Esophagus mucosa (tissue), 1 donor: ENCODE data around the gene COLGALT1. TPM values are rescaled to one million over a fixed set of nuclear protein-coding genes. Genes with fewer than 3 reads are reported as not detected.
"Not testable (repeated sequence)": the region's sequence is repeated elsewhere in the genome, so short reads cannot be mapped to it uniquely, and the experiment has no call there.

Experiments
- ATAC-seq: fragments of 200-7000 bp; cut with Tn5 transposase; one replicate; pipeline ENCODE4 v1.9.1; 2020
- total RNA-seq: library from RNA; stranded (reverse); gene quantifications from one replicate; pipeline ENCODE4 v1.2.4, GENCODE V29; 2023
- donor health status: DM: yes; HTN: yes; CAD: no.

The COLGALT1 gene
- 28.5 TPM for total RNA-seq

DNA sequence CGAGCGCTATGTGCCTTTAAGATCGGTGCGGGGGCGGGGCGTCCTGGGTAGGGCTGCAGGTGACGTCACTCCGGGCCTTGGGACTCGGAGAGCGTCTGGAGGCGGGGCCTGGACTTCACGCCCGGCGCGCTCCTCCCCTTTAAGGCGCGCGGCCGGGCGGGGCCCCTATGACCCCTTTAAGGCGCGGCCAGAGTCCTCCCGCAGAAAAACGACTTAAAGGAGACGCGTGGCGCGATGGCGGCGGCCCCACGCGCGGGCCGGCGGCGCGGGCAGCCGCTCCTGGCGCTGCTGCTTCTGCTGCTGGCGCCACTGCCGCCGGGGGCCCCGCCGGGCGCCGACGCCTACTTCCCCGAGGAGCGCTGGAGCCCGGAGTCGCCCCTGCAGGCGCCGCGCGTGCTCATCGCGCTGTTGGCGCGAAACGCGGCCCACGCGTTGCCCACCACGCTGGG, at the start of gene COLGALT1:
Gene COLGALT1 (plus strand): TSS at position 170 of the 449 bp plus-strand sequence. CDS start 65 bp downstream, at position 235.
- peak; percentile 98 for ATAC-seq

GRCh38 chr19:17506745-17507144, 48.7 kb upstream of the COLGALT1 start:
- no peak for ATAC-seq

- not testable (repeated sequence) for ATAC-seq
Measured at GRCh38 chr19:17508558-17508933, 46.9 kb upstream of the COLGALT1 start.

- no peak for ATAC-seq
Measured at GRCh38 chr19:17510220-17510993, 45.0 kb upstream of the COLGALT1 start.

GRCh38 chr19:17511724-17512573, 43.5 kb upstream of the COLGALT1 start:
- ATAC-seq: peak; percentile 82

DNA sequence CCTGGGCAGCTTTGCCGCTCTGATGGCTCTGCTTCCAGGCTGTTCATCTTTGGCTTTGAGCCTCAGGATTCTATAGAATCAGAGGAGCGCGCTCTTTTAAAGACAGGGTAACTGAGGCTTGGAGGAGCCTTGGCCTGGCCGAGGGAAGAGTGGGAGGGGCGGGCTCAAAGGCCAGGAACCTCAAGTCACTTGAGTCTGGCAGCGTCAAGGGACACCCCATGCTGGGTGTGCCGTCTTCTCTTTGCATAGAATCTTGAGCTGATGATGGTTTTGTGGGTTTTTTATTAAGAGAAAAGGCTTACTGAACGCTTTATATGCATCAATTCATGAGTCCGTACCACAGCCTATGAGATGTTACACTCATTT, 42.9 kb upstream of the COLGALT1 start:
- no peak for ATAC-seq

DNA sequence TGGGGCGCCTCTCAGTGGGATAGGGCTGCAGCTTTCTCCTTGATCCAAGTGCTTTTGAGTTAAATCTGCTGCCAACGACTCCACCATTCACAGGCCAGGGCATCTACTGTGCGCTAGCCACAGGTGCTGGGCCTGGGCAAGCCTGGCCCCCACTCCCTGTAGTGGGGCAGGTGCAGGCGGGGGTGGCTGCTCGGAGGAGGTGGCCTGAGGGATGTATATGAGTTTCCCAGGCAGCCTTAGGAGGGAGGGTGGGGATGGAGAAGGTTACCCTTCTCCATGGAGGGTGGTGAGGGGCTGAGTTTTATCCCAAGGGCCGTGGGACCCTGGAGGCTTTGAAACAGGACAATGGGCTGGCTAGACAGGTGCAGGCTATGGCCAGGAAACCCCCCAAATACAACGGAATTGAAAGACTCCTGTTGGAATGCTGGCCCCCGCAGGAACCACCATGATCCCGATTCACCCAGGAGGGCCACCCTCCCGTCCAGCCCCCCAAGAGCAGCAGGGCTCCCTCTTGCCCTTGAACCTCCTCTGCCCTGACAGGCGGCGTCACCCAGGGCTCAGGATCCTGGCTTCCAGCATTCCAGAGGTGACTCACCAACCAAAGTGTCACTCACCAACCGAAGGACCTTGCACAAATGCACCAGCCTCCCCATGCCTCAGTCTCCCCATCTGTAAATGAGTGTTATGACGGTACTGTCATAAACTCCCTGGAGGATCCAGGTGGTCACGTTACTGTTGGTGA, 39.9 kb upstream of the COLGALT1 start:
- no peak for ATAC-seq

- ATAC-seq: no peak
Measured at GRCh38 chr19:17517898-17518297, 37.6 kb upstream of the COLGALT1 start.

DNA sequence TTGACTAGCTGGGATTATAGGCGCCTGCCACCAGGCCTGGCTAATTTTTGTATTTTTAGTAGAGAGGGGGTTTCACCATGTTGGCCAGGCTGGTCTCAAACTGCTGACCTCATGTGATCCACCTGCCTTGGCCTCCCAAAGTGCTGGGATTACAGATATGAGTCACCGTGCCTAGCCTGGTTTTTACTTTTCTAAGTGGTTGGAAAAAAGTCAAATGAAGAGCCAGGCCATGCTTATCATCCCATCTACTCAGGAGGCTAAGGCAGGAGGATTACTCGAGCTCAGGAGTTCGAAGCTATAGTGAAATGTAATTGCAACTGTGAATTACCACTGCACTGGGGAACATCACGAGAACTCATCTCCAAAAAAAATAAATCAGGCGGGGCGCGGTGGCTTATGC, 36.8 kb upstream of the COLGALT1 start:
- ATAC-seq: not testable (repeated sequence)

GRCh38 chr19:17519967-17520366, 35.5 kb upstream of the COLGALT1 start:
- ATAC-seq: no peak

GRCh38 chr19:17520865-17521264, 34.6 kb upstream of the COLGALT1 start:
- ATAC-seq: no peak

DNA sequence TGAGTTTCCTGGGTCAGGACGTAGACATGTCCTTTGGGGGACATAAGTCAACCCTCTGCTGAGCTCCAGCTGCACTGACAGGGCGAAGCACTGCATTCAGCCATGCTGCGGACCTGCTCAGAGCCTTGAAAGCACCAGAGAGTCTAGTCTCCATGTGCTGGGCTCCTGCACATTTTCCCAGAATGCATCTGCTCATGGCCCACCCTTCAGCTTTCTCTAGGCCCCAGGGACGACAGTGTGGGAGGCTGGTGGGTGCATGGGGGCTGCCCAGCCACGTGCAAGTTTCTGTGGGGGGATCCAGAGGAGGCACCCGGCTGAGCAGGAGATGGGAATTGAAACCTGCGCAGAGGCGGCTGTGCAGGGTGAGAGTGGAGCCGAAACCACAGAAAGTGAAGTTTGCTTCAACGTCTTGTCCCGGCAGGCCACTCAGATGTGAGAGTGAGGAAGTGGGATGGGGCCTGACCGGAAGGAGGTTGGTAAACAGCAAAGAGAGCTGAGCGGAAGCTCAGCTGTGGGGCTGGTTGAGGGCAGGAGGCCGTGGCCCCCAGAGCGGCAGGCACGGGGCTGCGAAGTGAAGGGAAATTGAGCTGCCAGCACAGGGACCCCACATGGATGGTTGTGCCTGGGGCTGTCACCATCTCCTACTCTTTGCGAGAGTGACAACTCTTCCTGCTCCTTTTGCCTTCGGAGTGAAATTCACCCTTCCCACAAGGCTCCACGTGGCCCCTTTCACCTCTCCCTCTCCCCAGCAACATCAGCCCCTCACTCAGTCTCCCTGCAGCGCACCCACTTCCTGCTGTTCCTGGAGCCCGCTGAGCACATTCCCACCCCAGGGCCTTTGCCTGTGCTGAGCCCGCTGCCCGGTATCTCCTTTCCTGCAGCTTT, 32.2 kb upstream of the COLGALT1 start:
- peak; percentile 54 for ATAC-seq

DNA sequence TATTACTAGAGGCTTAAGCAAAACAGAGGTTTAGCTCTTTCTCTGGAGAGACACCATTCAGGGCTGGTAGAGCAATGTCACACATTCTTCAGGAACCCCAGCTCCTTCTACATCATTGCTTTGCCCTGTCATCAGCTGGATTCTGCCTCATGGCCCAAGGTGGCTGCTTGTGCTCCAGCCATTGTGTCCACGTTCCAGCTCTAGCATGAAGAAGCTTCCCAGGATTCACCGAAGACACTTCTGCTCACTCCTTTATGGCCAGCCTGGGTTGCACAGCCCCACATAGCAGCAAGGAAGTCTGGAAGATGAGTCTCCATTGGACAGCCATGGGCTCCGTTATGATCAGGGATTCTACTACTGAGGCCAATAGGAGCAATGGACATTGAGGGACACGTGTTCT, 30.8 kb upstream of the COLGALT1 start:
- ATAC-seq: no peak

DNA sequence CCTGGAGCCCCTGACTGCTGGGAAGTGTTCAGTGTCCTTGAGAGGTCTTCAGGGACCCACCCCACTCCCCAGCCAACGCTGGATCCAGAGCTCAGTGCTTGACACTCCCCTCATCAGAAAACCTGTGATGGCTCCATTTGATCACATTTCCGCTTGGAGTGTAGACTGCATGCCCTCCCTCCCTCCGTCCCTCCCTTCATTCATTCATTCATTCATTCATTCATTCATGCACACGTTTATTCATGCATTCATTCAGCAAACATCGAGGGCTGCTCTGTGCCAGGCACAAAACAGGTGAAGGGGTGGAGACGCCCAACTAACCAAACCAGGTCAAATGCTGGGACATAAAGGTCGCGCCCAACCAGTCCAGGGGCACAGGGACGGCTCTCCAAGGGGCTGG, 30.3 kb upstream of the COLGALT1 start:
- ATAC-seq: no peak

GRCh38 chr19:17526922-17527321, 28.5 kb upstream of the COLGALT1 start:
- ATAC-seq: peak; percentile 50

GRCh38 chr19:17527326-17527725, 28.1 kb upstream of the COLGALT1 start:
- peak; percentile 9 for ATAC-seq

- no peak for ATAC-seq
Measured at GRCh38 chr19:17528610-17529009, 26.8 kb upstream of the COLGALT1 start.

- no peak for ATAC-seq
Measured at GRCh38 chr19:17529239-17530158, 25.9 kb upstream of the COLGALT1 start.

DNA sequence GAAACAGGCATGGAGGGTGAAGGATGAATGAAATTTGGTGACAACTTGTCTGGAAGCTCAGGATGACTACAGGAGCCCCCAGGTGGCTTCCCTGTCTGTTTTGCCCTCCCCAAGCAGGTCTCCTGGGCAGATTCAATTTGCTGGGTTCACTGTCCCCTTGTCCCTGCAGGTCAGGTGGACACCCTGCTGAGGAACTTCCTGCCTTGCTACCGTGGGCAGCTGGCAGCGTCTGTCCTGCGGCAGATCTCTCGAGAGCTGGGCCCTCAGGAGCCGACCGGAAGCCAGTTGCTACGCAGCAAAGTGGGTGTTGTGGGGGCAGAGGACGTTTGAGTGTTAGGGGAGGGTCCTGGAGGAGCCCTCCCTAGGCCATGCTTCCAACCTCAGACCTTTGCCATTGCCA, 24.9 kb upstream of the COLGALT1 start:
- ATAC-seq: no peak

DNA sequence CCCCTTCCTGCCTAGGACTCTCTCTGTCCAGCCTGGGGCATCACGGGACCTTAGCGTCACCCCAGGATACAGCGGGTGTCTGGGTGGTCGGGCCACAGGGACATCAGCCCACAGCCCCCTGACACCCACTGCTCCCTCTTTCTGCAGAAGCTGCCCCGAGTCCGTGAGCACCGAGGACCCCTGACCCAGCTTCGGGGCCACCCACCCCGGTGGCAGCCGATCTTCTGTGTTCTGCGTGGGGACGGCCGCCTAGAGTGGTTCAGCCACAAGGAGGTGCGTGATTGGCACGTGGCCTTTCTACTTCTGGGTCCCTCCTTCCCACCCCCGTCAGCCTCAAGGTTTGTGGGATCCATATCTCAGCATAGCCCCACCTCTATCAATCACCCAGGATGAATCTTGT, 23.3 kb upstream of the COLGALT1 start:
- no peak for ATAC-seq

DNA sequence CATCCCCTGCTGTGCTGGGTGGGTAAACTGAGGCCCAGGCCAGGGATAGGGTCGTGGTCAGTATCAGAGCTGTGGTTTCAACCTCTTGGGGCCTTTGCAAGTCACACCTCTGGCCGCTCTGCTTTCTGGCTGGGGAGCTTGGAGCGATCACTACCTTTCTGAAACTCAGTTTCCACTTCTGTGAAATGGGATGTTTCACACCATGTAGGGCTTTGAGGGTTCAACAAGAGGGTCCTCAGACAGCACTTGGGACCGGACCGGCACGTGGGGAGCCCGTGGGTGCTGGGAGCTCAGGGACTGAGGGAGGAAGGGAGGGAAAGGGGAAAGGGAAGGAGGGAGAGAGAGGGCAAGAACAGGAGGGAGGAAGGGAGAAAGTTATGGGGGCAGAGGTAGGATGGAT, 22.9 kb upstream of the COLGALT1 start:
- no peak for ATAC-seq
